ENCODE data around the gene LPAR2.

GRCh38 chr19:19662344-19662743 lies 34.3 kb upstream of the LPAR2 start:
- TF ChIP-seq CTCF (conservative IDR thresholded peaks at IDR 0.05; ENCODE audit: low read depth in 2 of 2): no peak
- TF ChIP-seq POLR2AphosphoS5 (IDR thresholded peaks at IDR 0.05; ENCODE audit: low read depth): no peak

Data from GM23338 (cell line).